Measurements from ENCODE around the gene COPB2.

The COPB2 gene

DNA sequence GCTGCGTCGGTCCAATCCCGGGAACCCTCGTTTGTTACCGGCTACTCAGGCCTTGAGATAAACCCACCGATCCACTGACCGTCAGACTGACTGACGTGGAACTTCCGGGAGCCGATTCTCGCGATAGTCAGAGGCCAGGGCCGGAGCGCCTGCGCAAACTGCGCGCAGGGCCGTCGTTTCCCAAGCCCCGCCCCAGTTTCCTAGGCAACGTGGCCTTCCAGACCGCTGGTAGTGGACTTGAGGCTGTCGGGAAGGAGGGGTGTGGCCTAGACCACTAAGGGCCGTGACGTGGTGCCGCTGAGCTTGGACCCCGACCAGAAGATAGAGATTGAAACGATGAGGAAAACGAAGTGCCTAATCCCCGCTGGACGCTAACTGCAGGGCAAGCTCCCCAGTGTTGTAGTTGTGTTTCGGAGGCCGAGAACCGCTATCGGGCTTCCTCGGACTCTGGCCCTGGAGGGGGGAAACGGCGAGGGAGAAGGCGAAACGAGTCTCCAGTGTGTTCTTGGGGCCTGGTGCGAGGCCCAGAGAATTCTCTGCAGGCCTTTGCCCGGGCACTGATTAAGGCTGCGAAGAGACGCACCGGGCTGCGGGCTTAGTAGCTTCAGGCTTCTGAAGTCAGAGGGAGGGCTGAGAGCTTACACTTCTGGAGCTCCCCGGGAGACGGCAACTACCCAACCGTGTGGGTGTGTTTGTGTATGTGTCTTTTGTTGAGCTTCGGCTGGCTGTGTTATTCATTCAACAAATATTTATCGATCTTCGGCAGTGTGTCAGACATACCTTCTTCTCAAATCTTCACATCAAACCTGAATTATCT, at the start of gene COPB2 (continued):
- 0 out of 2 replicates have a peak, but pooled peaks have one; percentile 4 for TF ChIP-seq ZNF391 (tag by site-specific recombination; IDR thresholded peaks at IDR 0.05; ENCODE audit: borderline replicate concordance, low read depth)
- no peak for TF ChIP-seq ZNF791 (tag by site-specific recombination; IDR thresholded peaks at IDR 0.05)
- TF ChIP-seq, protein P1, sequence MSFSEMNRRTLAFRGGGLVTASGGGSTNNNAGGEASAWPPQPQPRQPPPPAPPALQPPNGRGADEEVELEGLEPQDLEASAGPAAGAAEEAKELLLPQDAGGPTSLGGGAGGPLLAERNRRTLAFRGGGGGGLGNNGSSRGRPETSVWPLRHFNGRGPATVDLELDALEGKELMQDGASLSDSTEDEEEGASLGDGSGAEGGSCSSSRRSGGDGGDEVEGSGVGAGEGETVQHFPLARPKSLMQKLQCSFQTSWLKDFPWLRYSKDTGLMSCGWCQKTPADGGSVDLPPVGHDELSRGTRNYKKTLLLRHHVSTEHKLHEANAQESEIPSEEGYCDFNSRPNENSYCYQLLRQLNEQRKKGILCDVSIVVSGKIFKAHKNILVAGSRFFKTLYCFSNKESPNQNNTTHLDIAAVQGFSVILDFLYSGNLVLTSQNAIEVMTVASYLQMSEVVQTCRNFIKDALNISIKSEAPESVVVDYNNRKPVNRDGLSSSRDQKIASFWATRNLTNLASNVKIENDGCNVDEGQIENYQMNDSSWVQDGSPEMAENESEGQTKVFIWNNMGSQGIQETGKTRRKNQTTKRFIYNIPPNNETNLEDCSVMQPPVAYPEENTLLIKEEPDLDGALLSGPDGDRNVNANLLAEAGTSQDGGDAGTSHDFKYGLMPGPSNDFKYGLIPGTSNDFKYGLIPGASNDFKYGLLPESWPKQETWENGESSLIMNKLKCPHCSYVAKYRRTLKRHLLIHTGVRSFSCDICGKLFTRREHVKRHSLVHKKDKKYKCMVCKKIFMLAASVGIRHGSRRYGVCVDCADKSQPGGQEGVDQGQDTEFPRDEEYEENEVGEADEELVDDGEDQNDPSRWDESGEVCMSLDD (tag by site-specific recombination; IDR thresholded peaks at IDR 0.05) = no peak
- TF ChIP-seq ZNF660 (tag by site-specific recombination; IDR thresholded peaks at IDR 0.05) = 0 out of 2 replicates have a peak, but pooled peaks have one; percentile 52
- peak; percentile 67 for TF ChIP-seq SP3 (tag by site-specific recombination; IDR thresholded peaks at IDR 0.05)
- TF ChIP-seq, protein P2, sequence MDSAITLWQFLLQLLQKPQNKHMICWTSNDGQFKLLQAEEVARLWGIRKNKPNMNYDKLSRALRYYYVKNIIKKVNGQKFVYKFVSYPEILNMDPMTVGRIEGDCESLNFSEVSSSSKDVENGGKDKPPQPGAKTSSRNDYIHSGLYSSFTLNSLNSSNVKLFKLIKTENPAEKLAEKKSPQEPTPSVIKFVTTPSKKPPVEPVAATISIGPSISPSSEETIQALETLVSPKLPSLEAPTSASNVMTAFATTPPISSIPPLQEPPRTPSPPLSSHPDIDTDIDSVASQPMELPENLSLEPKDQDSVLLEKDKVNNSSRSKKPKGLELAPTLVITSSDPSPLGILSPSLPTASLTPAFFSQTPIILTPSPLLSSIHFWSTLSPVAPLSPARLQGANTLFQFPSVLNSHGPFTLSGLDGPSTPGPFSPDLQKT (IDR thresholded peaks at IDR 0.05; ENCODE audit: borderline replicate concordance, low read depth, low read length) = peak; percentile 68; the same call in 1 of the 2 replicates
- no peak for TF ChIP-seq ZNF221 (tag by site-specific recombination; IDR thresholded peaks at IDR 0.05; ENCODE audit: borderline replicate concordance)
- peak; percentile 55 for TF ChIP-seq ZNF600 (tag by site-specific recombination; IDR thresholded peaks at IDR 0.05)
- no peak for TF ChIP-seq HOXD13 (CRISPR knock-in tag; IDR thresholded peaks at IDR 0.05; ENCODE audit: borderline replicate concordance)
- TF ChIP-seq, protein P3, sequence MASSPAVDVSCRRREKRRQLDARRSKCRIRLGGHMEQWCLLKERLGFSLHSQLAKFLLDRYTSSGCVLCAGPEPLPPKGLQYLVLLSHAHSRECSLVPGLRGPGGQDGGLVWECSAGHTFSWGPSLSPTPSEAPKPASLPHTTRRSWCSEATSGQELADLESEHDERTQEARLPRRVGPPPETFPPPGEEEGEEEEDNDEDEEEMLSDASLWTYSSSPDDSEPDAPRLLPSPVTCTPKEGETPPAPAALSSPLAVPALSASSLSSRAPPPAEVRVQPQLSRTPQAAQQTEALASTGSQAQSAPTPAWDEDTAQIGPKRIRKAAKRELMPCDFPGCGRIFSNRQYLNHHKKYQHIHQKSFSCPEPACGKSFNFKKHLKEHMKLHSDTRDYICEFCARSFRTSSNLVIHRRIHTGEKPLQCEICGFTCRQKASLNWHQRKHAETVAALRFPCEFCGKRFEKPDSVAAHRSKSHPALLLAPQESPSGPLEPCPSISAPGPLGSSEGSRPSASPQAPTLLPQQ (tag by site-specific recombination; IDR thresholded peaks at IDR 0.05) = peak; percentile 13; the same call in 1 of the 2 replicates
- peak; percentile 79; the same call in 1 of the 2 replicates for TF ChIP-seq ZNF76 (tag by site-specific recombination; IDR thresholded peaks at IDR 0.05; ENCODE audit: borderline replicate concordance, low read depth)
- TF ChIP-seq ZNF184 (tag by site-specific recombination; IDR thresholded peaks at IDR 0.05) = no peak
- no peak for TF ChIP-seq ZNF133 (tag by site-specific recombination; IDR thresholded peaks at IDR 0.05)
- no peak for TF ChIP-seq EGR2 (tag by site-specific recombination; IDR thresholded peaks at IDR 0.05; ENCODE audit: low read depth)
- TF ChIP-seq, protein P4, sequence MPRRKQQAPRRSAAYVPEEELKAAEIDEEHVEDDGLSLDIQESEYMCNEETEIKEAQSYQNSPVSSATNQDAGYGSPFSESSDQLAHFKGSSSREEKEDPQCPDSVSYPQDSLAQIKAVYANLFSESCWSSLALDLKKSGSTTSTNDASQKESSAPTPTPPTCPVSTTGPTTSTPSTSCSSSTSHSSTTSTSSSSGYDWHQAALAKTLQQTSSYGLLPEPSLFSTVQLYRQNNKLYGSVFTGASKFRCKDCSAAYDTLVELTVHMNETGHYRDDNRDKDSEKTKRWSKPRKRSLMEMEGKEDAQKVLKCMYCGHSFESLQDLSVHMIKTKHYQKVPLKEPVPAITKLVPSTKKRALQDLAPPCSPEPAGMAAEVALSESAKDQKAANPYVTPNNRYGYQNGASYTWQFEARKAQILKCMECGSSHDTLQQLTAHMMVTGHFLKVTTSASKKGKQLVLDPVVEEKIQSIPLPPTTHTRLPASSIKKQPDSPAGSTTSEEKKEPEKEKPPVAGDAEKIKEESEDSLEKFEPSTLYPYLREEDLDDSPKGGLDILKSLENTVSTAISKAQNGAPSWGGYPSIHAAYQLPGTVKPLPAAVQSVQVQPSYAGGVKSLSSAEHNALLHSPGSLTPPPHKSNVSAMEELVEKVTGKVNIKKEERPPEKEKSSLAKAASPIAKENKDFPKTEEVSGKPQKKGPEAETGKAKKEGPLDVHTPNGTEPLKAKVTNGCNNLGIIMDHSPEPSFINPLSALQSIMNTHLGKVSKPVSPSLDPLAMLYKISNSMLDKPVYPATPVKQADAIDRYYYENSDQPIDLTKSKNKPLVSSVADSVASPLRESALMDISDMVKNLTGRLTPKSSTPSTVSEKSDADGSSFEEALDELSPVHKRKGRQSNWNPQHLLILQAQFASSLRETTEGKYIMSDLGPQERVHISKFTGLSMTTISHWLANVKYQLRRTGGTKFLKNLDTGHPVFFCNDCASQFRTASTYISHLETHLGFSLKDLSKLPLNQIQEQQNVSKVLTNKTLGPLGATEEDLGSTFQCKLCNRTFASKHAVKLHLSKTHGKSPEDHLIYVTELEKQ (tag by site-specific recombination; IDR thresholded peaks at IDR 0.05; ENCODE audit: borderline replicate concordance) = no peak
- no peak for TF ChIP-seq ZNF423 (tag by site-specific recombination; IDR thresholded peaks at IDR 0.05)
- TF ChIP-seq BCL11B (tag by site-specific recombination; IDR thresholded peaks at IDR 0.05; ENCODE audit: low read depth) = peak; percentile 40; the same call in 1 of the 2 replicates
- no peak for TF ChIP-seq ZNF530 (tag by site-specific recombination; IDR thresholded peaks at IDR 0.05; ENCODE audit: low read depth)
- TF ChIP-seq PRDM1 (tag by site-specific recombination; IDR thresholded peaks at IDR 0.05) = no peak
- TF ChIP-seq GLIS1 (tag by site-specific recombination; IDR thresholded peaks at IDR 0.05) = no peak
- no peak for TF ChIP-seq RBAK (tag by site-specific recombination; IDR thresholded peaks at IDR 0.05)
- peak; percentile 35; the same call in 1 of the 2 replicates for TF ChIP-seq KLF16 (tag by site-specific recombination; IDR thresholded peaks at IDR 0.05)
- 0 out of 2 replicates have a peak, but pooled peaks have one; percentile 17 for TF ChIP-seq KLF8 (tag by site-specific recombination; IDR thresholded peaks at IDR 0.05)
- TF ChIP-seq ZNF571 (tag by site-specific recombination; IDR thresholded peaks at IDR 0.05) = no peak
- TF ChIP-seq, protein P5, sequence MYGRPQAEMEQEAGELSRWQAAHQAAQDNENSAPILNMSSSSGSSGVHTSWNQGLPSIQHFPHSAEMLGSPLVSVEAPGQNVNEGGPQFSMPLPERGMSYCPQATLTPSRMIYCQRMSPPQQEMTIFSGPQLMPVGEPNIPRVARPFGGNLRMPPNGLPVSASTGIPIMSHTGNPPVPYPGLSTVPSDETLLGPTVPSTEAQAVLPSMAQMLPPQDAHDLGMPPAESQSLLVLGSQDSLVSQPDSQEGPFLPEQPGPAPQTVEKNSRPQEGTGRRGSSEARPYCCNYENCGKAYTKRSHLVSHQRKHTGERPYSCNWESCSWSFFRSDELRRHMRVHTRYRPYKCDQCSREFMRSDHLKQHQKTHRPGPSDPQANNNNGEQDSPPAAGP (tag by site-specific recombination; IDR thresholded peaks at IDR 0.05) = no peak
- TF ChIP-seq KLF9 (tag by site-specific recombination; IDR thresholded peaks at IDR 0.05; ENCODE audit: low read depth) = peak; percentile 74; the same call in 1 of the 2 replicates
- no peak for TF ChIP-seq ZNF776 (tag by site-specific recombination; IDR thresholded peaks at IDR 0.05; ENCODE audit: borderline replicate concordance)
- TF ChIP-seq SETDB1 (IDR thresholded peaks at IDR 0.05; ENCODE audit: insufficient read length, low read length) = no peak
- TF ChIP-seq YY2 (tag by site-specific recombination; IDR thresholded peaks at IDR 0.05) = no peak
- TF ChIP-seq ZNF311 (tag by site-specific recombination; IDR thresholded peaks at IDR 0.05; ENCODE audit: borderline replicate concordance) = no peak

All from HEK293 (cell line).